ENCODE data around the gene NVL.

Gene NVL

DNA sequence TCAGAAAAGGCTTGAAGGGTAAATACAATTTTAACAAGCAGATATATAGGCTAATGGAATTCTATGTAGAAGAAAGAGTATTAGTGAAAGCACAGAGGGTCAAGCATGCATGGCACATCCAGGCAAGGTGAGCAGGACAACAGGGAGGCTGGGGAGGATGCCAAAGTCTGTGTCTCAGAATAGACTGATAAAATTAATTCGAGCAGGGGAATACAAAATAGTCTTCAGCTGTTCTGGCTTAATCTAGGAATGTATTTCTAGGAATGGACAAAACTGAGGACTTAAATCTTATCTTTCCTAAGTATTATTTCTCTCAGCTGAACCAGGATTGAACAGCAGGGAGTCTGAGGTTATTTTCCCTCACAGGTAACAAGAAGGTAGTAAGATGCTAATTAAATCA lies 35.2 kb downstream of the NVL start:
- Histone ChIP-seq H3K4me2 (ENCODE audit: low read length) (no peak overlapping the region), H3K9ac (ENCODE audit: low read length) (no peak overlapping the region), H2AFZ (ENCODE audit: low read length) (no peak overlapping the region), H3K9me2 (ENCODE audit: low read depth, low read length) (no peaks in the 10 kb centered on the region), H3F3A (ENCODE audit: insufficient read depth, low read length) (no peaks in the 10 kb centered on the region), H3K4me1 (ENCODE audit: insufficient read depth, low read length, severe bottlenecking) (no peaks in the 10 kb centered on the region), H4K20me1 (ENCODE audit: insufficient read depth, low read length) (no peaks in the 10 kb centered on the region), H3K79me2 (ENCODE audit: insufficient read depth, low read length) (no peaks in the 10 kb centered on the region), H3K9me3 (ENCODE audit: low read length) (no peaks in the 10 kb centered on the region), H3K27ac (ENCODE audit: low read depth, low read length, poor library complexity, severe bottlenecking) (no peak overlapping the region), H3K36me3 (ENCODE audit: insufficient read depth, low read length) (peaks cover 81% of the 10 kb centered on the region), H3K4me3 (ENCODE audit: low read depth, low read length, poor library complexity, severe bottlenecking) (no peak overlapping the region), H3K27me3 (ENCODE audit: insufficient read depth, low read length) (no peaks in the 10 kb centered on the region)
- TF ChIP-seq CTCF (IDR thresholded peaks at IDR 0.05; ENCODE audit: low read length) (no peak), EZH2 (IDR thresholded peaks at IDR 0.05; ENCODE audit: borderline replicate concordance, low read length) (no peak)

GRCh38 chr1:224292419-224292818 lies 37.6 kb downstream of the NVL start:
- H3K27me3 ChIP-seq (ENCODE audit: insufficient read depth, low read length): no peaks in the 10 kb centered on the region
- H3K79me2 ChIP-seq (ENCODE audit: insufficient read depth, low read length): no peaks in the 10 kb centered on the region
- H2AFZ ChIP-seq (ENCODE audit: low read length): no peak overlapping the region
- H3K4me1 ChIP-seq (ENCODE audit: insufficient read depth, low read length, severe bottlenecking): no peaks in the 10 kb centered on the region
- H4K20me1 ChIP-seq (ENCODE audit: insufficient read depth, low read length): no peaks in the 10 kb centered on the region
- H3K9me3 ChIP-seq (ENCODE audit: low read length): no peaks in the 10 kb centered on the region
- H3K4me3 ChIP-seq (ENCODE audit: low read depth, low read length, poor library complexity, severe bottlenecking): no peak overlapping the region
- no peak for TF ChIP-seq EZH2 (IDR thresholded peaks at IDR 0.05; ENCODE audit: borderline replicate concordance, low read length)
- TF ChIP-seq CTCF (IDR thresholded peaks at IDR 0.05; ENCODE audit: low read length): no peak
- no peak overlapping the region for H3K9ac ChIP-seq (ENCODE audit: low read length)
- H3F3A ChIP-seq (ENCODE audit: insufficient read depth, low read length): no peaks in the 10 kb centered on the region
- H3K4me2 ChIP-seq (ENCODE audit: low read length): no peak overlapping the region
- H3K9me2 ChIP-seq (ENCODE audit: low read depth, low read length): no peaks in the 10 kb centered on the region
- H3K27ac ChIP-seq (ENCODE audit: low read depth, low read length, poor library complexity, severe bottlenecking): no peak overlapping the region
- H3K36me3 ChIP-seq (ENCODE audit: insufficient read depth, low read length): peaks cover 76% of the 10 kb centered on the region

DNA sequence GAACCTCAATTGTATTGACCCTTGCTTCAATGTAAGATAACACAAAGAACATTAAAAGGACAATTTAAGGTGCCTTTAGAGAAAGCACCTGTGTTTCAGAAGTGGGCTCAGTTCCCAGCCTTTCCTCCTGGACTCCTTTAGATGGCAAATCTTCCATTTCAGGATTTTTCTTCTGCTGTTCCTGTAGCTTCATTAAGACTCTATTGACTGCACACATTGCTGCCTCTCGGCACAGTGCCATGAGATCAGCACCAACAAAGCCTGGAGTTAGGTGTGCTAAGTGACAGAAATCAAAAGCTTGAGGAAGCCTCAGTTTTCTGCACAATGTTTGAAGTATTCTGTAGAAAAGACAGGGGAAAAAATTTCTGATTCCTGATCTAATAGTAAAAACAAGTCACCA lies 40.6 kb downstream of the NVL start:
- Histone ChIP-seq H4K20me1 (ENCODE audit: insufficient read depth, low read length) (no peaks in the 10 kb centered on the region), H3F3A (ENCODE audit: insufficient read depth, low read length) (no peaks in the 10 kb centered on the region), H3K9me2 (ENCODE audit: low read depth, low read length) (no peaks in the 10 kb centered on the region), H3K27me3 (ENCODE audit: insufficient read depth, low read length) (no peaks in the 10 kb centered on the region), H3K9me3 (ENCODE audit: low read length) (no peaks in the 10 kb centered on the region), H3K4me1 (ENCODE audit: insufficient read depth, low read length, severe bottlenecking) (no peaks in the 10 kb centered on the region), H3K9ac (ENCODE audit: low read length) (no peak overlapping the region), H3K79me2 (ENCODE audit: insufficient read depth, low read length) (no peaks in the 10 kb centered on the region), H3K4me3 (ENCODE audit: low read depth, low read length, poor library complexity, severe bottlenecking) (no peak overlapping the region), H3K27ac (ENCODE audit: low read depth, low read length, poor library complexity, severe bottlenecking) (no peak overlapping the region), H3K36me3 (ENCODE audit: insufficient read depth, low read length) (peaks cover 75% of the 10 kb centered on the region), H3K4me2 (ENCODE audit: low read length) (no peak overlapping the region), H2AFZ (ENCODE audit: low read length) (no peak overlapping the region)
- TF ChIP-seq EZH2 (IDR thresholded peaks at IDR 0.05; ENCODE audit: borderline replicate concordance, low read length) (no peak), CTCF (IDR thresholded peaks at IDR 0.05; ENCODE audit: low read length) (no peak)

All from OCI-LY1 (cell line).